Nephron (organoid): ENCODE measurements around the gene PROSER3.

Experiments used
- H3K27ac Mint-ChIP-seq, 3 experiments: 2 replicates each; pipeline ENCODE4 v1.8.0; 2020; ENCODE audit warnings: mixed read lengths in 3 of 3, mild to moderate bottlenecking in 2 of 3, moderate library complexity in 1 of 3
- H3K27me3 Mint-ChIP-seq: 2 replicates; pipeline ENCODE4 v1.8.0; 2021; ENCODE audit warnings: low read depth, mild to moderate bottlenecking, moderate library complexity, mixed read lengths
- H3K36me3 Mint-ChIP-seq: 2 replicates; pipeline ENCODE4 v1.8.0; 2020; ENCODE audit warnings: low read depth, mixed read lengths
- H3K4me1 Mint-ChIP-seq: 2 replicates; pipeline ENCODE4 v1.8.0; 2020; ENCODE audit warnings: mixed read lengths
- H3K4me3 Mint-ChIP-seq, 3 experiments: 2 replicates each; pipeline ENCODE4 v1.8.0; 2020; ENCODE audit warnings: mild to moderate bottlenecking in 3 of 3, mixed read lengths in 3 of 3, moderate library complexity in 2 of 3
- H3K9me3 Mint-ChIP-seq: 2 replicates; pipeline ENCODE4 v1.8.0; 2020; ENCODE audit warnings: mixed read lengths
- CTCF ChIP-seq, 3 experiments: fragments of 200-600 bp; sonication (generic); IDR thresholded peaks; one replicate each; pipeline ENCODE4 v1.5.0; 2021; ENCODE audit warnings: antibody characterized with exemption in 3 of 3; ENCODE audit not compliant: unreplicated experiment in 3 of 3

The PROSER3 gene

GRCh38 chr19:35734273-35734672 lies 23.7 kb upstream of the PROSER3 start:
- peaks cover 51% of the 10 kb centered on the region for H3K36me3 Mint-ChIP-seq
- H3K4me1 Mint-ChIP-seq: no peaks in the 10 kb centered on the region
- H3K4me3 Mint-ChIP-seq: no peak overlapping the region
- no peaks in the 10 kb centered on the region for H3K9me3 Mint-ChIP-seq
- TF ChIP-seq CTCF (IDR thresholded peaks at IDR 0.05; ENCODE audit: unreplicated experiment in 3 of 3): no peak
- no peak overlapping the region for H3K27ac Mint-ChIP-seq
- H3K27me3 Mint-ChIP-seq: peaks cover 7% of the 10 kb centered on the region

DNA sequence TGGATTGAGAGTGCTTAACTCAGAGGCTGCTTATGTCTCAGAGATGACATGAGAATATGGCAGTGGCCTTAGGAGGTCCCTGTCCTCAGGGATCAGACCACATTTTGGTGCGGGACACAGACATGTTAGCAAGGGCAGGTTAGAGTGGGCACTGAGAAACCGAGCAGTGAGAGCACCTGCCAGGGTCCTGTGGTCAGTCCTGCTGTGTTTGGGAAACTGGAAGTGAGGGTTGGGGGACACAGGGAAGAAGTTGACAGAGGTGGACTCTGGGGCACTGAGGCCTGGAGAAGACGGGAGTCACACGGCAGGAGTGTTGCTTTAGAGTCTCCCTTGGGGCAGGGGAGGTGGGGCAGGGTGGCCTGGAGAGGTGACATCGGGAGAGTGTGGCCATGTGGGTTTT lies 23.1 kb upstream of the PROSER3 start:
- Mint-ChIP-seq H3K4me1 (no peaks in the 10 kb centered on the region), H3K4me3 (no peak overlapping the region), H3K27ac (no peak overlapping the region), H3K27me3 (peaks cover 7% of the 10 kb centered on the region), H3K36me3 (peaks cover 46% of the 10 kb centered on the region), H3K9me3 (no peaks in the 10 kb centered on the region)
- TF ChIP-seq CTCF (IDR thresholded peaks at IDR 0.05; ENCODE audit: unreplicated experiment in 3 of 3): no peak

GRCh38 chr19:35736913-35737886 lies 20.8 kb upstream of the PROSER3 start:
- peaks cover 7% of the 10 kb centered on the region for H3K27me3 Mint-ChIP-seq
- TF ChIP-seq CTCF (IDR thresholded peaks at IDR 0.05; ENCODE audit: unreplicated experiment in 3 of 3): no peak
- H3K9me3 Mint-ChIP-seq: no peaks in the 10 kb centered on the region
- H3K4me3 Mint-ChIP-seq: peak overlapping the region in 1 of 3 experiments; percentile 23
- peaks cover 30% of the 10 kb centered on the region for H3K36me3 Mint-ChIP-seq
- no peak overlapping the region for H3K27ac Mint-ChIP-seq
- peaks cover 7% of the 10 kb centered on the region for H3K4me1 Mint-ChIP-seq

DNA sequence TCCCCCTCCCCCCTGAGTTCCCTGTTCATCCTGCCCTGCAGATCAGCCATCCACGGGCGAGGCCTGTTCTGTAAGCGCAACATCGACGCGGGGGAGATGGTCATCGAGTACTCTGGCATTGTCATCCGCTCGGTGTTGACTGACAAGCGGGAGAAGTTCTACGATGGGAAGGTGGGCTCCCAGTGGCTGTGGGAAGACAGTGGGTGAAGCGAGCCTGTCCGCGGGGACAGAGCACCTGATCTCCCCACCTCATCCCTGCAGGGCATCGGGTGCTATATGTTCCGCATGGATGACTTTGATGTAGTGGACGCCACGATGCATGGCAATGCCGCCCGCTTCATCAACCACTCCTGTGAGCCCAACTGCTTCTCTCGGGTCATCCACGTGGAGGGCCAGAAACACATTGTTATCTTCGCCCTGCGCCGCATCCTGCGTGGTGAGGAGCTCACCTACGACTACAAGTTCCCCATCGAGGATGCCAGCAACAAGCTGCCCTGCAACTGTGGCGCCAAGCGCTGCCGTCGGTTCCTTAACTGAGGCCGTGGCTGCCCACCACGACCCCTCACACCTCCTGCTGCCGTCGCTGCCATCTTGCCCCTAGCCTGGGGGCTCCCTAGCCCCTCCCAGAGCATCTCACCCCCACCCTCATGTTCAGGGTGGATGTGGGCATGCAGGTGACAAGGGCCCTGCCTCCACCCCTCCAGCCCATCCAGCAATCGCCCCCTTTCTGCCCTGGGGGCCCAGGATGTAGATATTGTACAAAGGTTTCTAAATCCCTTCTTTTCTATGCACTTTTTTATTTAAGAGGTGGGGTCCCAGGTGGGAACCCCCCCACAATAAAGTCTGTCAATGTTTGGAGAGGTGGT lies 19.7 kb upstream of the PROSER3 start:
- no peaks in the 10 kb centered on the region for H3K9me3 Mint-ChIP-seq
- H3K27me3 Mint-ChIP-seq: peaks cover 7% of the 10 kb centered on the region
- no peak overlapping the region for H3K27ac Mint-ChIP-seq
- peak overlapping the region; percentile 23 to 76 (median 67) for H3K4me3 Mint-ChIP-seq
- peaks cover 30% of the 10 kb centered on the region for H3K36me3 Mint-ChIP-seq
- no peak for TF ChIP-seq CTCF (IDR thresholded peaks at IDR 0.05; ENCODE audit: unreplicated experiment in 3 of 3)
- peaks cover 10% of the 10 kb centered on the region for H3K4me1 Mint-ChIP-seq

DNA sequence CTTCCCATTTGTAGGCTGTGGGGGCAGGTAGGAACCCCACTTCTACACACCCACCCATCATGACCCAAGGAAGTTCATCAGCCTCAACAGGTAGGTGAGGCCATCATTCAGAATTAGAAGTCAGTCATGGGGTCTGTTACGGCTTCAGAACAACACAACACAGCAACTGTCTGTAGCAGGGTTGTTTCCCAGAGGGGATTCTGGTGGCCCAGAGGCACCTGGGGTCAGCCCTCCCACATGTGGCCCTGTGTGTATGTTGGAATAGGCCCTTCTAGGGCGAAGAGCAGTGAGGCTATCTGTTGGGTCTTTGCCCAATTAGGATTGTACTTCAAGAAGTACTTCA lies 19.1 kb upstream of the PROSER3 start:
- no peak for TF ChIP-seq CTCF (IDR thresholded peaks at IDR 0.05; ENCODE audit: unreplicated experiment in 3 of 3)
- no peaks in the 10 kb centered on the region for H3K9me3 Mint-ChIP-seq
- H3K36me3 Mint-ChIP-seq: peaks cover 29% of the 10 kb centered on the region
- H3K4me3 Mint-ChIP-seq: peak overlapping the region; percentile 23 to 76 (median 67)
- no peak overlapping the region for H3K27ac Mint-ChIP-seq
- H3K4me1 Mint-ChIP-seq: peaks cover 10% of the 10 kb centered on the region
- peaks cover 7% of the 10 kb centered on the region for H3K27me3 Mint-ChIP-seq
